Left lung (tissue), 10 donors: Measurements from ENCODE around the gene ELP6. TPM values are rescaled to one million over a fixed set of nuclear protein-coding genes. Genes with fewer than 3 reads are reported as not detected.

Source experiments
- ATAC-seq: fragments of 200-7000 bp; cut with Tn5 transposase; one replicate; pipeline ENCODE4 v1.9.1; 2020; ENCODE audit warnings: moderate library complexity
- DNase-seq, 4 donors: peaks; one replicate each; pipeline ENCODE4 v3.0.0-alpha.2; 2013 to 2020
- H3K27ac ChIP-seq, 2 donors: fragments of 200-600 bp; sonication (generic) in 1 of 2; one replicate each; pipeline versions ENCODE4 v1.5.0 to v1.8.0; 2020 to 2021
- H3K27me3 ChIP-seq, 2 donors: fragments of 200-600 bp; sonication (generic) in 1 of 2; one replicate each; pipeline versions ENCODE4 v1.5.0 to v1.8.0; 2020 to 2021
- H3K36me3 ChIP-seq, 2 donors: fragments of 200-600 bp; sonication (generic) in 1 of 2; one replicate each; pipeline versions ENCODE4 v1.5.0 to v1.8.0; 2020 to 2021
- H3K4me1 ChIP-seq, 2 donors: fragments of 200-600 bp; one replicate each; pipeline ENCODE4 v1.8.0; 2021
- H3K4me3 ChIP-seq, 2 donors: fragments of 200-600 bp; sonication (generic) in 1 of 2; one replicate each; pipeline versions ENCODE4 v1.5.0 to v1.8.0; 2020 to 2021; ENCODE audit warnings: mild to moderate bottlenecking in 1 of 2
- H3K9me3 ChIP-seq, 2 donors: fragments of 200-600 bp; sonication (generic) in 1 of 2; one replicate each; pipeline versions ENCODE4 v1.5.0 to v1.8.0; 2020 to 2021
- CTCF ChIP-seq, 2 donors: fragments of 200-600 bp; sonication (generic) in 1 of 2; IDR thresholded peaks; one replicate each; pipeline versions ENCODE4 v1.5.0 to v1.8.0; 2021; ENCODE audit warnings: antibody characterized with exemption in 2 of 2
- intact Hi-C, 2 donors: fragments of 100-400 bp; cut with DNase I; formaldehyde crosslinking; loops; one replicate each; pipeline versions ENCODE4 v1.11.2 to v1.14.2; 2022
- polyA plus RNA-seq, 6 donors: library from polyadenylated mRNA; unstranded; fragments of 120-200 nt; gene quantifications; one replicate each; pipeline ENCODE4 v1.2.1, GENCODE V29; 2013; ENCODE audit not compliant: insufficient read length in 6 of 6
- total RNA-seq, 2 donors: library from RNA; stranded (reverse); fragmentation: NEBNext Ultra II Directional; extraction: Animal tissue kit (Norgen Biotek cat#: 25700); gene quantifications; one replicate each; pipeline ENCODE4 v1.2.1, GENCODE V29; 2021
- donor health status: DM: no; HTN: yes; CAD: no.
- donor health status: DM: no; HTN: no; CAD: no.

ELP6 gene
- total and polyA plus RNA-seq, 8 donors: 25.7 to 47.5 (median 44.3) TPM

DNA sequence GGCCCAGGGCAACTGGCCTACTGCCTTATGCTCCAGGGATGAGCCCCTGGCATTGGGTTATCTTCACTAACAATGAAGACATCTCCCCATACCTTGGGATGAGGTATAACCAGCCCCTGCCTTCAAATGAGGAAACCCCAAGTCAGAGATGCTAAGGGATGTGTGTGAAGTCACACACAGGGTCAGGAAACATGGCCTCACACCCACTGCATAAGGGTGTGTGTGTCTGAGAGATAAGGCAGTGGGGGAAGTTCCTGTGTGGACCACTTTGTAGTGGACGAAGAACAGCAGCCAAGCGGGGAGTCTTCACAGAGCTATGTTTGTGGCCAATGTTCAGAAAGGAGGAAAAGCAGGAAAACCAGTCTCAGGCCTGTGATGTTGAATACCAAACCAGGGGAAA is 10.5 kb downstream of the ELP6 start:
- TF ChIP-seq CTCF (IDR thresholded peaks at IDR 0.05): no peak
- peaks cover 0 to 82% of the 10 kb centered on the region in 2 donors for H3K36me3 ChIP-seq
- no peaks in the 10 kb centered on the region for H3K27me3 ChIP-seq
- H3K27ac ChIP-seq: no peak overlapping the region
- DNase-seq: no peak
- no peaks in the 10 kb centered on the region for H3K9me3 ChIP-seq
- no peak for ATAC-seq
- intact Hi-C loops: no loop called here
- no peak overlapping the region for H3K4me3 ChIP-seq
- H3K4me1 ChIP-seq: no peaks in the 10 kb centered on the region

DNA sequence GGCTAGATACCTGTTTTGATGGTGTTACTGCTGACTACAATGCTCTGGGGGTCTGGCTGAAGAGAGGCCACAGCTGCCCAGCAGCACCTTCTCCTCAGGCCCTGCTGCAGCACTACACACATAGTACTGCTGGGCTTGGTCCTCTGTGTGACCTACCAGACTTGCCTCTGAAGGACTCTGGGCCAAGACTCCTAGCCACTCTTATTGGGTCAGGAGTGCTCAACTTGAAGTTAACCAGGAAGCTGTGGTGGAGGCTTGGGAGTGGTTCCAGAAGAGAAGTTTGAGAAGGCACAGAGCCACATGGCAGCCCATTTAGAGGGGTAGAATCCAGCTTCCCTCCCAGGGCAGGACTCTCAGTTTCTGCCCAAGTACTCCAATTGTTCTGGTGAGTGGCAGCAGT is 16.6 kb downstream of the ELP6 start:
- DNase-seq (peak in 1 of 4 donors; percentile 58), ATAC-seq (peak; percentile 99)
- Histone ChIP-seq H3K36me3 (peaks cover 0 to 82% of the 10 kb centered on the region in 2 donors), H3K4me3 (no peak overlapping the region), H3K27me3 (no peaks in the 10 kb centered on the region), H3K9me3 (no peaks in the 10 kb centered on the region), H3K27ac (no peak overlapping the region), H3K4me1 (no peaks in the 10 kb centered on the region)
- intact Hi-C loops: no loop called here
- TF ChIP-seq CTCF (IDR thresholded peaks at IDR 0.05): no peak

DNA sequence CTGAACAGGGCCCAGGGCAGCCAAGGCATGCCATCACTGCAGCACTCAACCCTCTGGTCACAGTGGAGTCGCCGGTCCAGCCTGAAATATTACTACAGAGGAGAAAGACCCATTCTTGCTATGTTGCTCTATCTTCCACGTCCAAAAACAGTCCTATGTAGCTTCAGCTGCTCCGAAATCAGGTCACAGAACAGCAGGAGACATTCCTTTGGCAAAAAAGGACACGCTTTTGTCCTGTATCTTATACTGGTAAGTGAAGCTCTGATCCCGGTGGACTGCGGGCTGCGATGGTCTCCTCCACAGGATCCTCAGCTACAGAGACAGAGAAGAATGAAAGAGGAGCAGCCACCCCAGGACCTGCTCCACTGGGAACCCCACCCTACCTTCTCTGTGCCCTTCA is 17.6 kb downstream of the ELP6 start:
- DNase-seq (no peak), ATAC-seq (no peak)
- Histone ChIP-seq H3K9me3 (no peaks in the 10 kb centered on the region), H3K27me3 (no peaks in the 10 kb centered on the region), H3K4me1 (no peaks in the 10 kb centered on the region), H3K4me3 (no peak overlapping the region), H3K36me3 (peaks cover 0 to 72% of the 10 kb centered on the region in 2 donors), H3K27ac (no peak overlapping the region)
- intact Hi-C loops: no loop called here
- TF ChIP-seq CTCF (IDR thresholded peaks at IDR 0.05): no peak

DNA sequence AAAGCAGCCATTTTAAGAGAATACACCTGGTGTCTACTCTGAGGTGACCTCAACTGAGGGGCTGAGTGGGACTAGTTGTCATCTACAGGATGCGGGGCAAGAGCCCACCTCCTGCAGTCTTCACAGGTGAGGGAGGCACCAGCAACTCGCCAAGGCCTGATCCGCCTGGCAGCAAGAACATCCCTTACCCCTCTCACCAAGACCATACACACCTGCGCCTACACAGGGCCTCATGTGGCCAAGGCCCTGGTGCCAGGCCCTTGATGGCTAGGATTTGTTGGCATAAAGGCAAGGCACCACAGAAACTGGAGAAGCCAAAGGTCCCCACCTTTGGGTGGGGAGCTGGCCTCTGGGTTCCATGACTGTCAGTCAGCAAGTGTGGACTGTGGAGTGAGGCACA is 18.4 kb downstream of the ELP6 start:
- no peaks in the 10 kb centered on the region for H3K4me1 ChIP-seq
- H3K36me3 ChIP-seq: peaks cover 0 to 64% of the 10 kb centered on the region in 2 donors
- no peak overlapping the region for H3K27ac ChIP-seq
- TF ChIP-seq CTCF (IDR thresholded peaks at IDR 0.05): no peak
- ATAC-seq (no peak), DNase-seq (no peak)
- no peak overlapping the region for H3K4me3 ChIP-seq
- intact Hi-C loops: no loop called here
- H3K27me3 ChIP-seq: no peaks in the 10 kb centered on the region
- no peaks in the 10 kb centered on the region for H3K9me3 ChIP-seq

GRCh38 chr3:47491777-47492176 is 21.7 kb downstream of the ELP6 start:
- TF ChIP-seq CTCF (IDR thresholded peaks at IDR 0.05): no peak
- Histone ChIP-seq H3K4me1 (no peaks in the 10 kb centered on the region), H3K27me3 (no peaks in the 10 kb centered on the region), H3K27ac (no peak overlapping the region), H3K9me3 (no peaks in the 10 kb centered on the region), H3K36me3 (peaks cover 0 to 36% of the 10 kb centered on the region in 2 donors), H3K4me3 (no peak overlapping the region)
- intact Hi-C loops: no loop called here
- no peak for DNase-seq
- ATAC-seq: no peak
